GM18861 (cell line): Measurements from ENCODE around the gene KRT28.

Source experiments
- ATAC-seq: cut with Tn5 transposase; IDR thresholded peaks from one replicate; pipeline ENCODE4 v1.9.1; 2021; ENCODE audit not compliant: unreplicated experiment

The KRT28 gene

GRCh38 chr17:40799859-40800258 lies at the start of gene KRT28:
Gene KRT28, minus strand, starts transcription at chr17:40799959. Its CDS starts 66 bp downstream, at chr17:40799893.
- ATAC-seq, result no peak

GRCh38 chr17:40848583-40849235 lies 49.0 kb upstream of the KRT28 start:
- no peak for ATAC-seq

GRCh38 chr17:40846515-40847144 lies 46.9 kb upstream of the KRT28 start:
- no peak for ATAC-seq

GRCh38 chr17:40844671-40845107 lies 44.9 kb upstream of the KRT28 start:
- ATAC-seq, result no peak

- no peak for ATAC-seq
Observed at GRCh38 chr17:40843242-40843641, 43.5 kb upstream of the KRT28 start.

GRCh38 chr17:40841246-40841645 lies 41.5 kb upstream of the KRT28 start:
- no peak for ATAC-seq

- no peak for ATAC-seq
Observed at GRCh38 chr17:40839194-40839593, 39.4 kb upstream of the KRT28 start.

- ATAC-seq, result no peak
Observed at GRCh38 chr17:40836020-40836419, 36.3 kb upstream of the KRT28 start.

GRCh38 chr17:40833882-40834281 lies 34.1 kb upstream of the KRT28 start:
- ATAC-seq, result no peak

- ATAC-seq, result no peak
Observed at GRCh38 chr17:40832840-40833239, 33.1 kb upstream of the KRT28 start.

- no peak for ATAC-seq
Observed at GRCh38 chr17:40830085-40830776, 30.5 kb upstream of the KRT28 start.

- ATAC-seq, result no peak
Observed at GRCh38 chr17:40828454-40829044, 28.8 kb upstream of the KRT28 start.

- no peak for ATAC-seq
Observed at GRCh38 chr17:40827746-40828453, 28.1 kb upstream of the KRT28 start.

- ATAC-seq, result no peak
Observed at GRCh38 chr17:40825599-40825998, 25.8 kb upstream of the KRT28 start.

- ATAC-seq, result no peak
Observed at GRCh38 chr17:40824015-40824832, 24.5 kb upstream of the KRT28 start.

GRCh38 chr17:40822132-40822812 lies 22.5 kb upstream of the KRT28 start, which contains the start of gene KRT10:
Gene KRT10, minus strand, starts transcription at chr17:40822614. Its CDS starts 29 bp downstream, at chr17:40822585.
- no peak for ATAC-seq

GRCh38 chr17:40821536-40821935 lies 21.8 kb upstream of the KRT28 start:
- no peak for ATAC-seq

GRCh38 chr17:40820228-40820838 lies 20.6 kb upstream of the KRT28 start:
- no peak for ATAC-seq

- ATAC-seq, result no peak
Observed at GRCh38 chr17:40819528-40820125, 19.9 kb upstream of the KRT28 start.
